ENCODE results near the gene ADPRH. TPM values are rescaled to one million over a fixed set of nuclear protein-coding genes. Genes with fewer than 3 reads are reported as not detected.

The ADPRH gene
- total RNA-seq, 1 experiment from 2014 or later = 1.4 TPM

DNA sequence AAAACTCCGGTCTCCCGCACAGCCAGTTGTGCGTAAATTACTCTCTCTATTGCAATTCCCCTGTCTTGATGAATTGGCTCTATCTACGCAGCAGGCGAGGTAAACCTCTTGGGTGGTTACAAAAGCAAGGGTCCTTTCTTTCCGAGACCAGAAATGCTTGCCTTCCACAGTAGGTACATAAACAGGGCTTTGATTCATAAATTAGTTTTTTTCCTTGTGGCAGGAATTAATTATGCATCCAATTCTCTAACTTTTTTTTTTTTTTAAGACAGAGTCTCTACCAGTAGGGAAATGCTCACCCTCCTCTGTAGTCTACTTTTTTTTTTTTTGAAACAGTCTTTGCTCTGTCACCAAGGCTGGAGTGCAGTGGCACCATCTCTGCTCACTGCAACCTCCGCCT is 36.1 kb upstream of the ADPRH start:
- DNase-seq = no peak
- no peak overlapping the region for H3K4me2 ChIP-seq
- TF ChIP-seq EZH2 (IDR thresholded peaks at IDR 0.05; ENCODE audit: low read depth) = no peak
- TF ChIP-seq, protein P1, sequence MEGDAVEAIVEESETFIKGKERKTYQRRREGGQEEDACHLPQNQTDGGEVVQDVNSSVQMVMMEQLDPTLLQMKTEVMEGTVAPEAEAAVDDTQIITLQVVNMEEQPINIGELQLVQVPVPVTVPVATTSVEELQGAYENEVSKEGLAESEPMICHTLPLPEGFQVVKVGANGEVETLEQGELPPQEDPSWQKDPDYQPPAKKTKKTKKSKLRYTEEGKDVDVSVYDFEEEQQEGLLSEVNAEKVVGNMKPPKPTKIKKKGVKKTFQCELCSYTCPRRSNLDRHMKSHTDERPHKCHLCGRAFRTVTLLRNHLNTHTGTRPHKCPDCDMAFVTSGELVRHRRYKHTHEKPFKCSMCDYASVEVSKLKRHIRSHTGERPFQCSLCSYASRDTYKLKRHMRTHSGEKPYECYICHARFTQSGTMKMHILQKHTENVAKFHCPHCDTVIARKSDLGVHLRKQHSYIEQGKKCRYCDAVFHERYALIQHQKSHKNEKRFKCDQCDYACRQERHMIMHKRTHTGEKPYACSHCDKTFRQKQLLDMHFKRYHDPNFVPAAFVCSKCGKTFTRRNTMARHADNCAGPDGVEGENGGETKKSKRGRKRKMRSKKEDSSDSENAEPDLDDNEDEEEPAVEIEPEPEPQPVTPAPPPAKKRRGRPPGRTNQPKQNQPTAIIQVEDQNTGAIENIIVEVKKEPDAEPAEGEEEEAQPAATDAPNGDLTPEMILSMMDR (conservative IDR thresholded peaks at IDR 0.05) = no peak
- H3K79me2 ChIP-seq (ENCODE audit: low read depth) = no peaks in the 10 kb centered on the region
- no peaks in the 10 kb centered on the region for H3F3A ChIP-seq (ENCODE audit: insufficient read depth, low read depth)
- no peaks in the 10 kb centered on the region for H3K4me1 ChIP-seq (replicated peaks; ENCODE audit: insufficient read depth)
- no TSS peak for BruUV-seq (replicated peaks)
- H4K20me1 ChIP-seq (ENCODE audit: insufficient read depth) = no peaks in the 10 kb centered on the region
- no peak overlapping the region for H3K4me3 ChIP-seq
- H2AFZ ChIP-seq = no peak overlapping the region
- no peaks in the 10 kb centered on the region for H3K27me3 ChIP-seq (ENCODE audit: insufficient read depth, low read depth)
- ChIA-PET POLR2A (ENCODE audit: unreplicated experiment) (no interaction called here), CTCF (no interaction called here)
- H3K9me3 ChIP-seq (ENCODE audit: insufficient read depth, low read depth) = no peaks in the 10 kb centered on the region
- H3K9me2 ChIP-seq (ENCODE audit: insufficient read depth) = no peaks in the 10 kb centered on the region
- intact Hi-C loops (cut with micrococcal nuclease; ENCODE audit: unreplicated experiment) = no loop called here
- H3K36me3 ChIP-seq (ENCODE audit: low read depth) = no peaks in the 10 kb centered on the region
- H3K27ac ChIP-seq = no peak overlapping the region

- BruUV-seq (replicated peaks) = no TSS peak
- Histone ChIP-seq H3K36me3 (ENCODE audit: low read depth) (no peaks in the 10 kb centered on the region), H3K27ac (no peak overlapping the region)
Measured at GRCh38 chr3:119547227-119547626, 32.1 kb upstream of the ADPRH start.

GRCh38 chr3:119548341-119548740 is 31.0 kb upstream of the ADPRH start:
- no peak for DNase-seq
- Histone ChIP-seq H4K20me1 (ENCODE audit: insufficient read depth) (no peaks in the 10 kb centered on the region), H3K9me3 (ENCODE audit: insufficient read depth, low read depth) (no peaks in the 10 kb centered on the region), H3K27ac (no peak overlapping the region), H3F3A (ENCODE audit: insufficient read depth, low read depth) (no peaks in the 10 kb centered on the region), H3K9me2 (ENCODE audit: insufficient read depth) (no peaks in the 10 kb centered on the region), H3K79me2 (ENCODE audit: low read depth) (no peaks in the 10 kb centered on the region), H3K27me3 (ENCODE audit: insufficient read depth, low read depth) (no peaks in the 10 kb centered on the region), H3K4me2 (no peak overlapping the region), H3K4me1 (replicated peaks; ENCODE audit: insufficient read depth) (no peaks in the 10 kb centered on the region), H3K4me3 (no peak overlapping the region), H3K36me3 (ENCODE audit: low read depth) (no peaks in the 10 kb centered on the region), H2AFZ (no peak overlapping the region)
- no TSS peak for BruUV-seq (replicated peaks)
- ChIA-PET CTCF (no interaction called here), POLR2A (ENCODE audit: unreplicated experiment) (no interaction called here)
- TF ChIP-seq, protein P1 (conservative IDR thresholded peaks at IDR 0.05) = no peak
- no peak for TF ChIP-seq EZH2 (IDR thresholded peaks at IDR 0.05; ENCODE audit: low read depth)
- intact Hi-C loops (cut with micrococcal nuclease; ENCODE audit: unreplicated experiment) = no loop called here

More at GRCh38 chr3:119547227-119547626, 32.1 kb upstream of the ADPRH start:
- Histone ChIP-seq H3K27me3 (ENCODE audit: insufficient read depth, low read depth) (no peaks in the 10 kb centered on the region), H3K79me2 (ENCODE audit: low read depth) (no peaks in the 10 kb centered on the region), H3K9me3 (ENCODE audit: insufficient read depth, low read depth) (no peaks in the 10 kb centered on the region), H3K4me1 (replicated peaks; ENCODE audit: insufficient read depth) (no peaks in the 10 kb centered on the region), H3K4me2 (no peak overlapping the region), H3K9me2 (ENCODE audit: insufficient read depth) (no peaks in the 10 kb centered on the region), H3F3A (ENCODE audit: insufficient read depth, low read depth) (no peaks in the 10 kb centered on the region), H4K20me1 (ENCODE audit: insufficient read depth) (no peaks in the 10 kb centered on the region), H2AFZ (no peak overlapping the region), H3K4me3 (no peak overlapping the region)
- DNase-seq = no peak
- CTCF ChIA-PET = no interaction called here
- intact Hi-C loops (cut with micrococcal nuclease; ENCODE audit: unreplicated experiment) = no loop called here
- POLR2A ChIA-PET (ENCODE audit: unreplicated experiment) = no interaction called here
- TF ChIP-seq EZH2 (IDR thresholded peaks at IDR 0.05; ENCODE audit: low read depth) = no peak
- TF ChIP-seq, protein P1 (conservative IDR thresholded peaks at IDR 0.05) = no peak
